WTC11 (cell line): ENCODE results near the gene DPP9. TPM values are rescaled to one million over a fixed set of nuclear protein-coding genes. Genes with fewer than 3 reads are reported as not detected.
A peak's percentile ranks its signal among the peaks of the same experiment; 100 is the strongest.

ENCODE experiments used
- CREM ChIP-seq: sonication (generic); formaldehyde crosslinking; IDR thresholded peaks from 2 replicates; pipeline ENCODE4 v1.8.1; 2022; ENCODE audit warnings: mild to moderate bottlenecking, missing genetic modification reagents, moderate library complexity
- ESRRA ChIP-seq: sonication (generic); formaldehyde crosslinking; IDR thresholded peaks from 2 replicates; pipeline ENCODE4 v1.8.1; 2022; ENCODE audit warnings: mild to moderate bottlenecking, missing genetic modification reagents, borderline replicate concordance
- FOXJ3 ChIP-seq: sonication (generic); formaldehyde crosslinking; IDR thresholded peaks from 2 replicates; pipeline ENCODE4 v1.9.0; 2021; ENCODE audit warnings: missing genetic modification reagents, mild to moderate bottlenecking, borderline replicate concordance
- FOXP1 ChIP-seq: sonication (generic); formaldehyde crosslinking; IDR thresholded peaks from 2 replicates; pipeline ENCODE4 v1.8.0; 2022; ENCODE audit warnings: missing genetic modification reagents, mild to moderate bottlenecking, moderate library complexity, borderline replicate concordance
- JAZF1 ChIP-seq: fragments of 250-450 bp; sonication (Bioruptor Pico); IDR thresholded peaks from 2 replicates; pipeline ENCODE4 v1.9.0; 2021; ENCODE audit warnings: moderate library complexity, mild to moderate bottlenecking, inconsistent platforms
- NFE2L1 ChIP-seq: sonication (generic); formaldehyde crosslinking; IDR thresholded peaks from 2 replicates; pipeline ENCODE4 v1.8.1; 2023; ENCODE audit warnings: missing genetic modification reagents
- NFYB ChIP-seq: sonication (generic); formaldehyde crosslinking; conservative IDR thresholded peaks from 2 replicates; pipeline ENCODE4 v1.8.0; 2022; ENCODE audit warnings: low read depth, missing genetic modification reagents
- NR1H2 ChIP-seq: sonication (generic); formaldehyde crosslinking; IDR thresholded peaks from 2 replicates; pipeline ENCODE4 v1.9.0; 2021; ENCODE audit warnings: mild to moderate bottlenecking, moderate library complexity, missing genetic modification reagents
- NR3C1 ChIP-seq: sonication (generic); formaldehyde crosslinking; conservative IDR thresholded peaks from 2 replicates; pipeline ENCODE4 v1.8.1; 2023; ENCODE audit warnings: low read depth, mild to moderate bottlenecking, missing genetic modification reagents
- RELA ChIP-seq: sonication (generic); formaldehyde crosslinking; IDR thresholded peaks from 2 replicates; pipeline ENCODE4 v1.8.1; 2022; ENCODE audit warnings: missing genetic modification reagents, mild to moderate bottlenecking, borderline replicate concordance
- RORB ChIP-seq: fragments of 250-450 bp; sonication (Bioruptor Pico); IDR thresholded peaks from 2 replicates; pipeline ENCODE4 v1.9.0; 2021; ENCODE audit warnings: mild to moderate bottlenecking
- SMAD3 ChIP-seq: sonication (generic); formaldehyde crosslinking; IDR thresholded peaks from 2 replicates; pipeline ENCODE4 v1.8.0; 2022; ENCODE audit warnings: missing genetic modification reagents, mild to moderate bottlenecking, borderline replicate concordance
- SOX15 ChIP-seq: fragments of 250-450 bp; sonication (Bioruptor Pico); IDR thresholded peaks from 2 replicates; pipeline ENCODE4 v1.9.0; 2021; ENCODE audit warnings: mild to moderate bottlenecking
- TEAD4 ChIP-seq: sonication (generic); formaldehyde crosslinking; IDR thresholded peaks from 2 replicates; pipeline ENCODE4 v1.8.0; 2022; ENCODE audit warnings: mild to moderate bottlenecking, missing genetic modification reagents
- ZNF396 ChIP-seq: fragments of 250-450 bp; sonication (Bioruptor Pico); IDR thresholded peaks from 2 replicates; pipeline ENCODE4 v1.8.0; 2021; ENCODE audit warnings: mild to moderate bottlenecking, moderate library complexity, borderline replicate concordance
- ZNF423 ChIP-seq: fragments of 250-450 bp; sonication (Bioruptor Pico); IDR thresholded peaks from 2 replicates; pipeline ENCODE4 v2.1.2; 2022; ENCODE audit warnings: mild to moderate bottlenecking, moderate library complexity
- total RNA-seq: library from RNA; stranded (reverse); gene quantifications from 3 replicates; pipeline ENCODE4 v1.2.3, GENCODE V29; 2021
- TF ChIP-seq, protein P1 (sequence below): fragments of 250-450 bp; sonication (Bioruptor Pico); IDR thresholded peaks from 2 replicates; pipeline ENCODE4 v1.9.0; 2021; ENCODE audit warnings: mild to moderate bottlenecking
- TF ChIP-seq, protein P2 (sequence below): sonication (generic); formaldehyde crosslinking; IDR thresholded peaks from 2 replicates; pipeline ENCODE4 v1.8.0; 2022; ENCODE audit warnings: mild to moderate bottlenecking, missing genetic modification reagents
- TF ChIP-seq, protein P3 (sequence below): fragments of 250-450 bp; sonication (Bioruptor Pico); IDR thresholded peaks from 2 replicates; pipeline ENCODE4 v2.1.2; 2022; ENCODE audit warnings: mild to moderate bottlenecking, moderate library complexity
- TF ChIP-seq, protein P4 (sequence below): fragments of 250-450 bp; sonication (Bioruptor Pico); IDR thresholded peaks from 2 replicates; pipeline ENCODE4 v1.9.0; 2021; ENCODE audit warnings: moderate library complexity, mild to moderate bottlenecking, inconsistent platforms, borderline replicate concordance
- TF ChIP-seq, protein P5 (sequence below): sonication (generic); formaldehyde crosslinking; IDR thresholded peaks from 2 replicates; pipeline ENCODE4 v1.8.1; 2022; ENCODE audit warnings: mild to moderate bottlenecking, missing genetic modification reagents, moderate library complexity, borderline replicate concordance
- TF ChIP-seq, protein P6 (sequence below): fragments of 200-600 bp; IDR thresholded peaks from 2 replicates; pipeline ENCODE4 v1.8.0; 2022; ENCODE audit warnings: antibody characterized with exemption
- TF ChIP-seq, protein P7 (sequence below): sonication (generic); formaldehyde crosslinking; IDR thresholded peaks from 2 replicates; pipeline ENCODE4 v1.8.0; 2022; ENCODE audit warnings: mild to moderate bottlenecking, missing genetic modification reagents
- TF ChIP-seq, protein P8 (sequence below): sonication (generic); formaldehyde crosslinking; IDR thresholded peaks from 2 replicates; pipeline ENCODE4 v1.8.0; 2022; ENCODE audit warnings: mild to moderate bottlenecking, missing genetic modification reagents
- TF ChIP-seq, protein P9 (sequence below): fragments of 250-450 bp; sonication (Bioruptor Pico); IDR thresholded peaks from 2 replicates; pipeline ENCODE4 v1.8.0; 2021; ENCODE audit warnings: mild to moderate bottlenecking

Gene DPP9
- total RNA-seq, 1 experiment from 2014 or later, result 52.9 TPM

DNA sequence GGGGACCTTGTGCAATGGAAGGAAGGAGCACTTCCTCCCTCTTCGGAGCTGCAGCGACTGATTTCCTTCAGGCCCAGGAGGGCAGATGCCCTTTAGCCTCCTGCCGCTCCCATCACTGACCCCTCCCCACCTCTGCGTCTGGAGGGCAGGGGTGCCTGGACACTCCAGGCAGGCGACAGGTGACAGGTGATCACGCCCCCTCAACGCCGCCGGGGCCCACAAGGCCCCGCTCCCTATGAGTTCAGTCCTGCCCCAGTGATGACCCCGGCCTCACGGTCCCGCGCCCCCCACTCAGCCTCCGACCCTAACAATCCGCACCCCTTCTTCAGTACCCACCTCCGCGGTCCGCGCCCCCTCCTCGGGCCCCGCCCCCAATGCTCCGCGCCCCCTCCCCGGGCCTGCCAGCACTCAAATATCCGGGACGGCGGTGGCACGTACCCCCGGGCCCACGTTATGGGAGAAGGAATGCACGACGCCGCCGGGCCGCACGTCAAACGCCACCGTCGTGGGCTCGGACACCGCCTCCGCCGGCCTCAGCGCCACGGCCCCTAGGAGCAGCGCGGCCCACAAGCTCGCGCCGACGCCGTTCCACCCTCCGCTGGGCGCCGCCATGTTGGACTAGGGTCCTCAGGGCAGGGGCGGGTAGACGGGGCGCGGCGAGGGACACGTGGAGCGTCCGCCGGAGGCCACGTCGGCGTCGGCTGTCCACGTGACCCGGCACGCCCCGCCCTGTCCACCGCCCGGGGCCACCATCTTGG is 53.7 kb downstream of the DPP9 start, which contains the start of gene MYDGF (continued):
- TF ChIP-seq CREM (CRISPR knock-in tag) (no peak; the same call in 1 of the 2 replicates), ZNF396 (no peak), JAZF1 (no peak), NR1H2 (CRISPR knock-in tag) (no peak), ZNF423 (CRISPR knock-in tag) (no peak), NR3C1 (CRISPR knock-in tag) (no peak), FOXJ3 (no peak), NFE2L1 (CRISPR knock-in tag) (peak; percentile 69; the same call in 1 of the 2 replicates), SOX15 (CRISPR knock-in tag) (no peak), ESRRA (CRISPR knock-in tag) (no peak), TEAD4 (CRISPR knock-in tag) (no peak), RELA (CRISPR knock-in tag) (no peak), SMAD3 (CRISPR knock-in tag) (no peak), NFYB (CRISPR knock-in tag) (peak; percentile 54; the same call in 1 of the 2 replicates), FOXP1 (CRISPR knock-in tag) (peak; percentile 96), RORB (CRISPR knock-in tag) (no peak; the same call in 1 of the 2 replicates)
- TF ChIP-seq, protein P1, sequence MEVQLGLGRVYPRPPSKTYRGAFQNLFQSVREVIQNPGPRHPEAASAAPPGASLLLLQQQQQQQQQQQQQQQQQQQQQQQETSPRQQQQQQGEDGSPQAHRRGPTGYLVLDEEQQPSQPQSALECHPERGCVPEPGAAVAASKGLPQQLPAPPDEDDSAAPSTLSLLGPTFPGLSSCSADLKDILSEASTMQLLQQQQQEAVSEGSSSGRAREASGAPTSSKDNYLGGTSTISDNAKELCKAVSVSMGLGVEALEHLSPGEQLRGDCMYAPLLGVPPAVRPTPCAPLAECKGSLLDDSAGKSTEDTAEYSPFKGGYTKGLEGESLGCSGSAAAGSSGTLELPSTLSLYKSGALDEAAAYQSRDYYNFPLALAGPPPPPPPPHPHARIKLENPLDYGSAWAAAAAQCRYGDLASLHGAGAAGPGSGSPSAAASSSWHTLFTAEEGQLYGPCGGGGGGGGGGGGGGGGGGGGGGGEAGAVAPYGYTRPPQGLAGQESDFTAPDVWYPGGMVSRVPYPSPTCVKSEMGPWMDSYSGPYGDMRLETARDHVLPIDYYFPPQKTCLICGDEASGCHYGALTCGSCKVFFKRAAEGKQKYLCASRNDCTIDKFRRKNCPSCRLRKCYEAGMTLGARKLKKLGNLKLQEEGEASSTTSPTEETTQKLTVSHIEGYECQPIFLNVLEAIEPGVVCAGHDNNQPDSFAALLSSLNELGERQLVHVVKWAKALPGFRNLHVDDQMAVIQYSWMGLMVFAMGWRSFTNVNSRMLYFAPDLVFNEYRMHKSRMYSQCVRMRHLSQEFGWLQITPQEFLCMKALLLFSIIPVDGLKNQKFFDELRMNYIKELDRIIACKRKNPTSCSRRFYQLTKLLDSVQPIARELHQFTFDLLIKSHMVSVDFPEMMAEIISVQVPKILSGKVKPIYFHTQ (CRISPR knock-in tag), result no peak
- TF ChIP-seq, protein P2, sequence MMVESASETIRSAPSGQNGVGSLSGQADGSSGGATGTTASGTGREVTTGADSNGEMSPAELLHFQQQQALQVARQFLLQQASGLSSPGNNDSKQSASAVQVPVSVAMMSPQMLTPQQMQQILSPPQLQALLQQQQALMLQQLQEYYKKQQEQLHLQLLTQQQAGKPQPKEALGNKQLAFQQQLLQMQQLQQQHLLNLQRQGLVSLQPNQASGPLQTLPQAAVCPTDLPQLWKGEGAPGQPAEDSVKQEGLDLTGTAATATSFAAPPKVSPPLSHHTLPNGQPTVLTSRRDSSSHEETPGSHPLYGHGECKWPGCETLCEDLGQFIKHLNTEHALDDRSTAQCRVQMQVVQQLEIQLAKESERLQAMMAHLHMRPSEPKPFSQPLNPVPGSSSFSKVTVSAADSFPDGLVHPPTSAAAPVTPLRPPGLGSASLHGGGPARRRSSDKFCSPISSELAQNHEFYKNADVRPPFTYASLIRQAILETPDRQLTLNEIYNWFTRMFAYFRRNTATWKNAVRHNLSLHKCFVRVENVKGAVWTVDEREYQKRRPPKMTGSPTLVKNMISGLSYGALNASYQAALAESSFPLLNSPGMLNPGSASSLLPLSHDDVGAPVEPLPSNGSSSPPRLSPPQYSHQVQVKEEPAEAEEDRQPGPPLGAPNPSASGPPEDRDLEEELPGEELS (CRISPR knock-in tag), result peak; percentile 93; the same call in 1 of the 2 replicates
- TF ChIP-seq, protein P3, sequence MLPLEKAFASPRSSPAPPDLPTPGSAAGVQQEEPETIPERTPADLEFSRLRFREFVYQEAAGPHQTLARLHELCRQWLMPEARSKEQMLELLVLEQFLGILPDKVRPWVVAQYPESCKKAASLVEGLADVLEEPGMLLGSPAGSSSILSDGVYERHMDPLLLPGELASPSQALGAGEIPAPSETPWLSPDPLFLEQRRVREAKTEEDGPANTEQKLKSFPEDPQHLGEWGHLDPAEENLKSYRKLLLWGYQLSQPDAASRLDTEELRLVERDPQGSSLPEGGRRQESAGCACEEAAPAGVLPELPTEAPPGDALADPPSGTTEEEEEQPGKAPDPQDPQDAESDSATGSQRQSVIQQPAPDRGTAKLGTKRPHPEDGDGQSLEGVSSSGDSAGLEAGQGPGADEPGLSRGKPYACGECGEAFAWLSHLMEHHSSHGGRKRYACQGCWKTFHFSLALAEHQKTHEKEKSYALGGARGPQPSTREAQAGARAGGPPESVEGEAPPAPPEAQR (CRISPR knock-in tag), result no peak
- TF ChIP-seq, protein P4, sequence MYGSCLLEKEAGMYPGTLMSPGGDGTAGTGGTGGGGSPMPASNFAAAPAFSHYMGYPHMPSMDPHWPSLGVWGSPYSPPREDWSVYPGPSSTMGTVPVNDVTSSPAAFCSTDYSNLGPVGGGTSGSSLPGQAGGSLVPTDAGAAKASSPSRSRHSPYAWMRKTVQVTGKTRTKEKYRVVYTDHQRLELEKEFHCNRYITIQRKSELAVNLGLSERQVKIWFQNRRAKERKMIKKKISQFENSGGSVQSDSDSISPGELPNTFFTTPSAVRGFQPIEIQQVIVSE, result no peak
- TF ChIP-seq, protein P5, sequence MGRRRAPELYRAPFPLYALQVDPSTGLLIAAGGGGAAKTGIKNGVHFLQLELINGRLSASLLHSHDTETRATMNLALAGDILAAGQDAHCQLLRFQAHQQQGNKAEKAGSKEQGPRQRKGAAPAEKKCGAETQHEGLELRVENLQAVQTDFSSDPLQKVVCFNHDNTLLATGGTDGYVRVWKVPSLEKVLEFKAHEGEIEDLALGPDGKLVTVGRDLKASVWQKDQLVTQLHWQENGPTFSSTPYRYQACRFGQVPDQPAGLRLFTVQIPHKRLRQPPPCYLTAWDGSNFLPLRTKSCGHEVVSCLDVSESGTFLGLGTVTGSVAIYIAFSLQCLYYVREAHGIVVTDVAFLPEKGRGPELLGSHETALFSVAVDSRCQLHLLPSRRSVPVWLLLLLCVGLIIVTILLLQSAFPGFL (CRISPR knock-in tag), result no peak
- TF ChIP-seq, protein P6, sequence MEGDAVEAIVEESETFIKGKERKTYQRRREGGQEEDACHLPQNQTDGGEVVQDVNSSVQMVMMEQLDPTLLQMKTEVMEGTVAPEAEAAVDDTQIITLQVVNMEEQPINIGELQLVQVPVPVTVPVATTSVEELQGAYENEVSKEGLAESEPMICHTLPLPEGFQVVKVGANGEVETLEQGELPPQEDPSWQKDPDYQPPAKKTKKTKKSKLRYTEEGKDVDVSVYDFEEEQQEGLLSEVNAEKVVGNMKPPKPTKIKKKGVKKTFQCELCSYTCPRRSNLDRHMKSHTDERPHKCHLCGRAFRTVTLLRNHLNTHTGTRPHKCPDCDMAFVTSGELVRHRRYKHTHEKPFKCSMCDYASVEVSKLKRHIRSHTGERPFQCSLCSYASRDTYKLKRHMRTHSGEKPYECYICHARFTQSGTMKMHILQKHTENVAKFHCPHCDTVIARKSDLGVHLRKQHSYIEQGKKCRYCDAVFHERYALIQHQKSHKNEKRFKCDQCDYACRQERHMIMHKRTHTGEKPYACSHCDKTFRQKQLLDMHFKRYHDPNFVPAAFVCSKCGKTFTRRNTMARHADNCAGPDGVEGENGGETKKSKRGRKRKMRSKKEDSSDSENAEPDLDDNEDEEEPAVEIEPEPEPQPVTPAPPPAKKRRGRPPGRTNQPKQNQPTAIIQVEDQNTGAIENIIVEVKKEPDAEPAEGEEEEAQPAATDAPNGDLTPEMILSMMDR, result no peak
- TF ChIP-seq, protein P7, sequence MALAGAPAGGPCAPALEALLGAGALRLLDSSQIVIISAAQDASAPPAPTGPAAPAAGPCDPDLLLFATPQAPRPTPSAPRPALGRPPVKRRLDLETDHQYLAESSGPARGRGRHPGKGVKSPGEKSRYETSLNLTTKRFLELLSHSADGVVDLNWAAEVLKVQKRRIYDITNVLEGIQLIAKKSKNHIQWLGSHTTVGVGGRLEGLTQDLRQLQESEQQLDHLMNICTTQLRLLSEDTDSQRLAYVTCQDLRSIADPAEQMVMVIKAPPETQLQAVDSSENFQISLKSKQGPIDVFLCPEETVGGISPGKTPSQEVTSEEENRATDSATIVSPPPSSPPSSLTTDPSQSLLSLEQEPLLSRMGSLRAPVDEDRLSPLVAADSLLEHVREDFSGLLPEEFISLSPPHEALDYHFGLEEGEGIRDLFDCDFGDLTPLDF (CRISPR knock-in tag), result no peak
- TF ChIP-seq, protein P8, sequence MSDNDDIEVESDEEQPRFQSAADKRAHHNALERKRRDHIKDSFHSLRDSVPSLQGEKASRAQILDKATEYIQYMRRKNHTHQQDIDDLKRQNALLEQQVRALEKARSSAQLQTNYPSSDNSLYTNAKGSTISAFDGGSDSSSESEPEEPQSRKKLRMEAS (CRISPR knock-in tag), result peak; percentile 89
- TF ChIP-seq, protein P9, sequence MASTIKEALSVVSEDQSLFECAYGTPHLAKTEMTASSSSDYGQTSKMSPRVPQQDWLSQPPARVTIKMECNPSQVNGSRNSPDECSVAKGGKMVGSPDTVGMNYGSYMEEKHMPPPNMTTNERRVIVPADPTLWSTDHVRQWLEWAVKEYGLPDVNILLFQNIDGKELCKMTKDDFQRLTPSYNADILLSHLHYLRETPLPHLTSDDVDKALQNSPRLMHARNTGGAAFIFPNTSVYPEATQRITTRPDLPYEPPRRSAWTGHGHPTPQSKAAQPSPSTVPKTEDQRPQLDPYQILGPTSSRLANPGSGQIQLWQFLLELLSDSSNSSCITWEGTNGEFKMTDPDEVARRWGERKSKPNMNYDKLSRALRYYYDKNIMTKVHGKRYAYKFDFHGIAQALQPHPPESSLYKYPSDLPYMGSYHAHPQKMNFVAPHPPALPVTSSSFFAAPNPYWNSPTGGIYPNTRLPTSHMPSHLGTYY (CRISPR knock-in tag), result no peak
